ENCODE data around the gene AFF3.

Gene AFF3

GRCh38 chr2:99812426-99812825, 330.0 kb downstream of the AFF3 start:
- DNase-seq: no peak

- no peak for DNase-seq
Measured at GRCh38 chr2:99811544-99811943, 330.8 kb downstream of the AFF3 start.

GRCh38 chr2:99810225-99810624, 332.2 kb downstream of the AFF3 start:
- no peak for DNase-seq

GRCh38 chr2:99809259-99809900, 333.0 kb downstream of the AFF3 start:
- DNase-seq: no peak

GRCh38 chr2:99808361-99809200, 333.8 kb downstream of the AFF3 start:
- DNase-seq: no peak

- no peak for DNase-seq
Measured at GRCh38 chr2:99806758-99807157, 335.6 kb downstream of the AFF3 start.

GRCh38 chr2:99805930-99806476, 336.4 kb downstream of the AFF3 start:
- DNase-seq: no peak

GRCh38 chr2:99803846-99804245, 338.5 kb downstream of the AFF3 start:
- no peak for DNase-seq

GRCh38 chr2:99802734-99803133, 339.7 kb downstream of the AFF3 start:
- no peak for DNase-seq

GRCh38 chr2:99801327-99801901, 341.0 kb downstream of the AFF3 start:
- no peak for DNase-seq

- no peak for DNase-seq
Measured at GRCh38 chr2:99797475-99797874, 344.9 kb downstream of the AFF3 start.

- no peak for DNase-seq
Measured at GRCh38 chr2:99794414-99794813, 348.0 kb downstream of the AFF3 start.

- DNase-seq: no peak
Measured at GRCh38 chr2:99793022-99793421, 349.4 kb downstream of the AFF3 start.

- DNase-seq: no peak
Measured at GRCh38 chr2:99789849-99790248, 352.5 kb downstream of the AFF3 start.

GRCh38 chr2:99787769-99788382, 354.5 kb downstream of the AFF3 start:
- no peak for DNase-seq

- DNase-seq: no peak
Measured at GRCh38 chr2:99786636-99787390, 355.6 kb downstream of the AFF3 start.

GRCh38 chr2:99784946-99785345, 357.4 kb downstream of the AFF3 start:
- DNase-seq: no peak

GRCh38 chr2:99784282-99784681, 358.1 kb downstream of the AFF3 start:
- no peak for DNase-seq

GRCh38 chr2:99780276-99780675, 362.1 kb downstream of the AFF3 start:
- no peak for DNase-seq

- no peak for DNase-seq
Measured at GRCh38 chr2:99779276-99779675, 363.1 kb downstream of the AFF3 start.

GRCh38 chr2:99777656-99778290, 364.6 kb downstream of the AFF3 start:
- no peak for DNase-seq
